ENCODE measurements around the gene PFDN6.

Gene PFDN6

DNA sequence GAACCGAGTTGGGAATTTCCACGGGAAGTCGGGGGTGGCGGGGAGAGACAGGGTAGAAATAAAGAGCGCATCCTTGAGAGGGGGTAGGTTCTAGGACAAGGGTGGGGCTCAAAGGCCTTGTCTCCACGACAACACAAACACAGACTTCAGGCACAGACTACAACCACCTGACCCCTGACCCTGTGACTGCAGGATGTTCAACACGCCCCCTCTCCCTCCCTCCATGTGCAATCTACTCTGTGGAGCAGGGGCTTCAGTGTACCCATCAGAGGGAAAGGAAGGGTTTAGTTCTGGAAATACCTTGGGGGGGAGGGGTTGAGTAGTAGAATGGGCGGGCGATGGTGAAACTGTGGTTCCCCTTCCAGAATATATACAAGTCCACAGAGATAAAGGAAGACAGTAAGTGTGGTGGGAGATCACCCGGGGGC lies 25.1 kb downstream of the PFDN6 start:
- no peaks in the 10 kb centered on the region for H3K27me3 ChIP-seq (ENCODE audit: control insufficient read depth, insufficient read depth, low read length)
- H3K36me3 ChIP-seq (ENCODE audit: insufficient read depth, low read length): peaks cover 10% of the 10 kb centered on the region
- peak overlapping the region; percentile 100 for H3K4me3 ChIP-seq (ENCODE audit: low read length)
- peak overlapping the region; percentile 98 for H3K4me2 ChIP-seq (ENCODE audit: low read length)
- H3K4me1 ChIP-seq (ENCODE audit: control insufficient read depth, insufficient read depth, low read length): peaks cover 40% of the 10 kb centered on the region
- H3K9ac ChIP-seq (ENCODE audit: low read depth, low read length): peak overlapping the region; percentile 96
- no peaks in the 10 kb centered on the region for H3K9me3 ChIP-seq (replicated peaks; ENCODE audit: low read length)

DNA sequence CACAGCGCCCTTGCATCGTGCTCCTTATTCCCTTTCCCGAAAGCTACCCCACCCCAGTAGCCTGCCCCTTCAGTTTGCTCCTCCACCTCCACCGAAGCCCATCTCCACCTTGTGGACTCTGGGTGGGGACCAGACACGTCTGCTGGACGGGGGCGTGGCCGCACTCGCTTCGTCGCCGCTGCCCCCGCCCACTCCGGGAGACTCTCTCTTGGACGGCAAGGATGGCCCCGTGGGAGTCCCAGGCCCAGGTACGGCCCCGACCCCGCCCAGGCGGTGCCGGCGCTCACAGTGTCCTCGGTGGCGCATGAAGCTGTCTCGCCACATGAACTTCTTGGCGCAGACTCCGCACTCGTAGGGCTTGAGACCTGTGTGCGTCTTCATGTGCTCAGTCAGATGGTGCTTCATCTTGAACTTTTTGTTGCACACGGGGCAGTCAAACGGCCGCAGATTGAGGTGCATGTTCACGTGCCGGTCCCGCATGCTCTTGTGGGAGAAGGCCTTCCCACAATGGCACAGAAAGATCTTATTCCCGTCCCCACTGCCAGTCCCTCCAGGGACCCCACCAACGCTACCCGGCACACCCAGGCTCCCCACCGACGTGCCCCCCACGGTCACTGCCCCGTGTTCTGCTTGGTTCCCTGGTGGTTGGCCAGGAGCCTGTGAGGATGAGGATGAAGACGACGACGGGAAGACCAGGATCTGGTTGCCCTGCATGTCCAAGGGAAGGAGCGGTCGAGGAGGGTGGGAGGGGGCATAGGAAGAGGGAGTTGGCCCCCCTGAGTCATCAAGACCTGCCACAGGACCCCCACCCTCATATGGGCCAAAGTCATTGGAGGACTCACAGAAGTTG lies 25.8 kb downstream of the PFDN6 start:
- Histone ChIP-seq H3K4me1 (ENCODE audit: control insufficient read depth, insufficient read depth, low read length) (peaks cover 46% of the 10 kb centered on the region), H3K4me3 (ENCODE audit: low read length) (peak overlapping the region; percentile 100), H3K9me3 (replicated peaks; ENCODE audit: low read length) (no peaks in the 10 kb centered on the region), H3K4me2 (ENCODE audit: low read length) (peak overlapping the region; percentile 98), H3K36me3 (ENCODE audit: insufficient read depth, low read length) (peaks cover 17% of the 10 kb centered on the region), H3K9ac (ENCODE audit: low read depth, low read length) (peak overlapping the region; percentile 96), H3K27me3 (ENCODE audit: control insufficient read depth, insufficient read depth, low read length) (no peaks in the 10 kb centered on the region)

DNA sequence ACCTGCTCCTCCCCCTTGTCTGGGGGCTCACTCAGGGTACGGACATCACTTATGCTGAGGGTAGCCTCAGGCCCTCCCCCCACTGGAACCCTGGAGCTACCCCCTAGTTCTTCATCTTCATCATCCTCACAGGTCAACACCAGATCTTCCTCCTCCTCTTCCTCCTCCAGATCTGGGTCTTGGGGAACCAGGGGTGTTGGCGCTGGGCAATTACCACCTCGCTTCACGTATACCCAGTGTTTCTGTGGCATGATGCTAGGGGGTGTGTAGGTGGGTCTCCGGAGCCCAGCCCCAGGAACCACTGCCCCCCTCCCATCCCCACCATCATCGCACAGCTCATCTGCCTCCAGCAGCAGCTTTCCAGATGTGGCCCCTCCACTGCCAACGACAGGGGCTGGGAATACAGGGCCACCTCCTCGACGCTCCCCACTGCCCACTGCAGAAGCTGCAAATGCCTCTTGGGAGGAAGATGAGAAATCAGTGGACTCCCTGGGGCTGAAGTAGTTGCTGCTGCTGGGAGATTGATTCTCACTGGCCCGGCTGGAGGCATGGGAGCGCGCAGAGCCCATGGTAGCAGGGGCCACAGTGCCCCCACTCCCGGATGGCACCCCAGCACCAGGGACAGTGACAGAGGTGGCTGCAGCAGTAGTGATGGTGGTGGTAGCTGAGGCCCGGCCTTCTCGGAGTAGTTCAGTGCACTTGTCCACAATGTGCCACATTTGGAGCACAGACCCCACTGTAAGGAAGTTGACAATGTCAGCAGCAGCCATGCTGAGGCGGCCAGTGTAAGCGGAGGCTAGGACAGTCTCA lies 26.6 kb downstream of the PFDN6 start:
- Histone ChIP-seq H3K36me3 (ENCODE audit: insufficient read depth, low read length) (peaks cover 23% of the 10 kb centered on the region), H3K9me3 (replicated peaks; ENCODE audit: low read length) (no peaks in the 10 kb centered on the region), H3K9ac (ENCODE audit: low read depth, low read length) (no peak overlapping the region), H3K4me2 (ENCODE audit: low read length) (no peak overlapping the region), H3K4me3 (ENCODE audit: low read length) (no peak overlapping the region), H3K27me3 (ENCODE audit: control insufficient read depth, insufficient read depth, low read length) (no peaks in the 10 kb centered on the region), H3K4me1 (ENCODE audit: control insufficient read depth, insufficient read depth, low read length) (peaks cover 54% of the 10 kb centered on the region)

DNA sequence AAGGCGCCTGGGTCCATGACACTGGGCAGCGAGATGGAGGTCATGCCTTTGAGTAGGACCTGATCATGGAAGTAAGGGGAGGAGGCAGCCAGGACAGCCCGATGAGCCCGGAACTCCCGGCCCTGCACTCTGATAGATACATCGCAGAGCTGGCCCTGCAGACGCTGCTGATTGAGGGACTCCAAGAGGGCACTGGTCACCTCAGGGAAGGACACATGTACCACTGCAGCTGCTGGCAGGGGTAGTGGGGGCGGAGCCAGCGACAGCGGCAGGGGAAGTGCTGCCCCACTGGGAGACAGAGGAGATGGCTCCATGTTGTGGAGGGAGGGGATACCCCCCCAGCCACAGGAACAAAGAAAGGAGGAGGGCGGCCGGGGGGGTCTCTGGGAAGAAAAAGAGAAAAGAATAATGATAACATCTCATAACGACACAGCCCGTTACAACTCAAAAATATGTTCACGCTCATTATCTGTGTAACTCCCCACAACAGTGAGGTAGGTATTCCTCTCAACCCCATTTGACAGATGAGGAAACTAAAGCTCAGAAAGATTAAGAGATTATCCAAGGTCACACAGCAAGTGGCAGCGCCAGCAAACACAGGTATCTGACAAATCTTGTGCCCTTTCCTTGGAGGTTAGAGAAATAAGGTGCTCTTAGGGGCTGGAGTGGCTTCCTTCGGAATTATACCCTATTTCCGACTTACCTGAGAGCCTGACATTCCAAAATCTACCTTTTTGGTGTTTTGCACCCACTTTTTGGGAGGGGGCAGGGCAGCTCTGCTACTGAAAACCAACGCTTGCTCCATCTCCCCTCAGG lies 27.4 kb downstream of the PFDN6 start:
- peak overlapping the region; percentile 90 for H3K4me3 ChIP-seq (ENCODE audit: low read length)
- peaks cover 61% of the 10 kb centered on the region for H3K4me1 ChIP-seq (ENCODE audit: control insufficient read depth, insufficient read depth, low read length)
- no peak overlapping the region for H3K9ac ChIP-seq (ENCODE audit: low read depth, low read length)
- peak overlapping the region; percentile 77 for H3K4me2 ChIP-seq (ENCODE audit: low read length)
- peaks cover 27% of the 10 kb centered on the region for H3K36me3 ChIP-seq (ENCODE audit: insufficient read depth, low read length)
- no peaks in the 10 kb centered on the region for H3K9me3 ChIP-seq (replicated peaks; ENCODE audit: low read length)
- H3K27me3 ChIP-seq (ENCODE audit: control insufficient read depth, insufficient read depth, low read length): no peaks in the 10 kb centered on the region

DNA sequence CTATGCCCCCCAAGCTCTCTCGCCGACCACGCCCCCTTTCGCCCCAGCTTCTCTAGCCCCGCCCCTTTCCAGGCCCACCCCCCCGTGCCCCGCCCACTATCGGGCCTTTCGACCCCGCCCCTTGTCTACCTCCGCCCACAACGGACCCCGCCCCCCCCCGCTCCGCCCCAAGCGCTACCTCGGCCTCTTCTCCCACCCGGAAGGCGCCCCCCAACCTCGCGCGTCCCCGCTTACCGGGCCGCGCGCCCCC lies 27.9 kb downstream of the PFDN6 start:
- no peaks in the 10 kb centered on the region for H3K9me3 ChIP-seq (replicated peaks; ENCODE audit: low read length)
- peaks cover 27% of the 10 kb centered on the region for H3K36me3 ChIP-seq (ENCODE audit: insufficient read depth, low read length)
- no peak overlapping the region for H3K9ac ChIP-seq (ENCODE audit: low read depth, low read length)
- no peaks in the 10 kb centered on the region for H3K27me3 ChIP-seq (ENCODE audit: control insufficient read depth, insufficient read depth, low read length)
- peak overlapping the region; percentile 90 for H3K4me3 ChIP-seq (ENCODE audit: low read length)
- H3K4me1 ChIP-seq (ENCODE audit: control insufficient read depth, insufficient read depth, low read length): peaks cover 59% of the 10 kb centered on the region
- peak overlapping the region; percentile 77 for H3K4me2 ChIP-seq (ENCODE audit: low read length)

DNA sequence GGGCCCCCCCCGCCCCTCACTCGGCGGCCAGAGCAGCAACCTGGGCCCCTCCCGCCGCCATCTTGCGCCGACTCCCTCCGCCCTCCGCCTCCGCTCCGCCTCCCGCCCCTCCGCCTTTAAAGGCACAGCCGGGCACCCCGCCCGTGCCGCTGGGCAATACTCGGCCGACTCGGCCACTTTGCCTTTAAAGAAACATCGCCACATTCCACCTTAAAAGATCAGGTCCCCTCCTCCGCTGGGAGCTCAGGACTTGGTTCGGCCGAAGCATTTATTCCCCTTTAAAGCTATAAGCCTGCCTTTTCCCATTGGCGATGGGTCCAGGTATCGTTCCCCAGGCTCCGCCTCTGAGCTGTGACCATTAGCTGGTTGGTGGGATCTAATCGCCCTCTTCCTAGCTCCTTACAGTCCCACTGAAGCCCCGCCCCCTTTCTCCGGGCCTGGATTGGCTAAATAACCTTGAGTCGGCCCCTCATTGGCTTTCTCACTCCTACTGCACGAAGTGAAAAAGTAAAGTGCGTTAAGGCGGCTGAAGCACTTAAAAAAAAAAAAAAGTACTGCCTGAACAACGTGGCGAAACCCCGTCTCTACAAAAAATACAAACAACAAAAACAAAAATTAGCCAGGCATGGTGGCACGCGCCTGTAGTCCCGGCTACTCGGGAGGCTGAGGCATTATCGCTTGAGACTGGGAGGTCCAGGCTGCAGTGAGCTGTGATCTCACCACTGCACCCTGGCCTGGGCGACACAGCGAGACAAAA lies 28.4 kb downstream of the PFDN6 start, which contains the start of gene ZBTB22:
ZBTB22 (minus strand) TSS at position 76 of the 757 bp plus-strand sequence. CDS start 828 bp downstream, outside the sequence.
- Histone ChIP-seq H3K27me3 (ENCODE audit: control insufficient read depth, insufficient read depth, low read length) (no peaks in the 10 kb centered on the region), H3K4me1 (ENCODE audit: control insufficient read depth, insufficient read depth, low read length) (peaks cover 55% of the 10 kb centered on the region), H3K36me3 (ENCODE audit: insufficient read depth, low read length) (peaks cover 27% of the 10 kb centered on the region), H3K4me2 (ENCODE audit: low read length) (peak within 1 kb of the TSS; percentile 86), H3K9ac (ENCODE audit: low read depth, low read length) (peak within 1 kb of the TSS; percentile 78), H3K4me3 (ENCODE audit: low read length) (peak within 1 kb of the TSS; percentile 90), H3K9me3 (replicated peaks; ENCODE audit: low read length) (no peaks in the 10 kb centered on the region)

DNA sequence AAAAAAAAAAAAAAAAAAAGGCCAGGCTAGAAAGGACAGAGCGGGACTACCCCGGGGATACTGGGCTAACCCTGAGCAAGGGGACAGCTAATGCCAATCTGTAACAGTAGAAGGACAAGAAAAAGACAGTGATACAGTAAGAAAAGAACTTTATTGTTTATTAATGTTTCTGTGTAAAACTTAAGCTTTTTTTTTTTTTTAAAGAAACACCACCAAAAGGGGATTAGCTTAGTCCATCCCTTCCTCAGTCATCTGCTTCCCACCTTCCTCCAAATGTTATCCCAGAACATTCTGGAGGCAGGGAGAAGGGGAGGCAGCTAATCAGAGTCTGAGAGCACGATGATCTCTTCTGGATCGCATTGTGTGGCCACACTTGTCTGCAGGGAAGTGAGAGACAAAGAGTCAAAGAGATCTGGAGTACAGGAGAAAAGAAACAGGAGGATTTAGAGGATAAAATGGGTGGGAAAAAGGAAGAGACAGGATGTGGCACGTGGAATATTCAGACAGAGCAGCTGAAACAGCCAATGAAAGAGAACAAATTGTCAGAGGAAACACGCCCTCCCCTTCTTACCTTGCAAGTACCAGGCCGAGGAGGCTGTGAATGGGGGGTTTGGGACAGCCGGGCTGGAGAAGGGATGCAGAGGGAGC lies 29.1 kb downstream of the PFDN6 start:
- H3K4me2 ChIP-seq (ENCODE audit: low read length): peak overlapping the region; percentile 86
- peaks cover 59% of the 10 kb centered on the region for H3K4me1 ChIP-seq (ENCODE audit: control insufficient read depth, insufficient read depth, low read length)
- no peaks in the 10 kb centered on the region for H3K9me3 ChIP-seq (replicated peaks; ENCODE audit: low read length)
- H3K4me3 ChIP-seq (ENCODE audit: low read length): peak overlapping the region; percentile 90
- H3K9ac ChIP-seq (ENCODE audit: low read depth, low read length): peak overlapping the region; percentile 78
- peaks cover 27% of the 10 kb centered on the region for H3K36me3 ChIP-seq (ENCODE audit: insufficient read depth, low read length)
- H3K27me3 ChIP-seq (ENCODE audit: control insufficient read depth, insufficient read depth, low read length): no peaks in the 10 kb centered on the region

DNA sequence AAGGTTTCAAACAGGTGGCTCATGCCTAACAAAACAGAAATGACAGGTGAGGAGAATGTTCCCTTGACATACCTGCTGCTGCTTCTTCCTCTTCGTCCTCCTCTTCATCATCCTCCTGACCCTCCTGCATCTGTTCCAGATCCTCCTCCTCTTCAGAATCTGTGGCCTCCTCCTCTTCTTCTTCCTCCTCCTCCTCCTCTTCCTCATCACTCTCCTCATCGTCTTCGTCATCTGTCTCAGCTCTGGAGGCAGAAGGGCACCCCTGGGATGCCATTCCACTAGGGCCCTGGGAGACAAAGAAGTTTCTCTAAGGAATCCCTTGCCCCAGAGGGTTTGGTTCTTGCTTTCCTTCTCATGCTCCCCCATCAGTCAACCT lies 30.5 kb downstream of the PFDN6 start:
- peaks cover 57% of the 10 kb centered on the region for H3K4me1 ChIP-seq (ENCODE audit: control insufficient read depth, insufficient read depth, low read length)
- H3K9ac ChIP-seq (ENCODE audit: low read depth, low read length): peak overlapping the region; percentile 63
- peaks cover 27% of the 10 kb centered on the region for H3K36me3 ChIP-seq (ENCODE audit: insufficient read depth, low read length)
- no peaks in the 10 kb centered on the region for H3K27me3 ChIP-seq (ENCODE audit: control insufficient read depth, insufficient read depth, low read length)
- no peaks in the 10 kb centered on the region for H3K9me3 ChIP-seq (replicated peaks; ENCODE audit: low read length)
- H3K4me3 ChIP-seq (ENCODE audit: low read length): peak overlapping the region; percentile 53
- peak overlapping the region; percentile 98 for H3K4me2 ChIP-seq (ENCODE audit: low read length)

DNA sequence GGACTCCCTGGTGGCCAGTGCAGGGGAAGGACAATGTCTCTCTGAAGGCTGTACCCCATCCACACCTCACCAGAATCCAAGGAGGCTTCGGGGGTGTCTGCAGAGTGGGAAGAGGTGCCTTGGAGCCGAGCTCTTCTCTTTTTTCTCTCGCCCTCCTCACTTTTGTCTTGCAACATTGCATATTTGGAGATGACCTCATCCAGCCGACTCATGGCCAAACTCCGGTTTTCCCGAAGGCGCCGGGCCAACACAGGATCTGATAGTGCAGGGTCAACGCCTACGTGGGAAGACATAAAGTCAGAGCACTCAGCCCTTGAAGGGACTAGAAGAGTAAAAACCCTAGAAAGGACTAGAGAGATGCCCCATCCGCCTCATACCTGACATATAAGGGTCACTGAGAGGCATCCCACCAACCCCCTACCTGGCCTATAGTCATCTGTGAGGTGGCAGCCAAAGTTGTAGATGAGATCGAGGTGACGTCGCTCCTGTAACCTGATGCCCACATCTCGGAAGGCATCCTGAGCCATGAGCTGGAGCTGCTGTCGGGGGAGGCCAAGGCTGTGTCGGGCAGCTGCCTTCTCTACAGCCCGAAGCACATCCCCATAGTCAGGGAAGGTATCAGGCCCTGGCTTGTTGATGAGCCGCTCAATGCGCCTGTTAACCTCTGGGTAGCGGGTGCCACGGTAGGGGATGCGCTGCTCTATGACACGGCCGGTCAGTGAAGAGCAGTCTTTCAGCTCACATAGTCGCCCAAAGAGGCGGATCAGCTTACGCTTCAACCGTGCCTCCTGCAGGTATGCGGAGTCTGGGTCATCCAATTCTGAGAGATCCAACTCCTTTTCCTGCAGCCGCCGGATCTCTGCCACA lies 31.1 kb downstream of the PFDN6 start:
- peaks cover 54% of the 10 kb centered on the region for H3K4me1 ChIP-seq (ENCODE audit: control insufficient read depth, insufficient read depth, low read length)
- H3K36me3 ChIP-seq (ENCODE audit: insufficient read depth, low read length): peaks cover 27% of the 10 kb centered on the region
- H3K9ac ChIP-seq (ENCODE audit: low read depth, low read length): peak overlapping the region; percentile 83
- H3K4me3 ChIP-seq (ENCODE audit: low read length): peak overlapping the region; percentile 83
- H3K27me3 ChIP-seq (ENCODE audit: control insufficient read depth, insufficient read depth, low read length): no peaks in the 10 kb centered on the region
- no peaks in the 10 kb centered on the region for H3K9me3 ChIP-seq (replicated peaks; ENCODE audit: low read length)
- peak overlapping the region; percentile 98 for H3K4me2 ChIP-seq (ENCODE audit: low read length)

DNA sequence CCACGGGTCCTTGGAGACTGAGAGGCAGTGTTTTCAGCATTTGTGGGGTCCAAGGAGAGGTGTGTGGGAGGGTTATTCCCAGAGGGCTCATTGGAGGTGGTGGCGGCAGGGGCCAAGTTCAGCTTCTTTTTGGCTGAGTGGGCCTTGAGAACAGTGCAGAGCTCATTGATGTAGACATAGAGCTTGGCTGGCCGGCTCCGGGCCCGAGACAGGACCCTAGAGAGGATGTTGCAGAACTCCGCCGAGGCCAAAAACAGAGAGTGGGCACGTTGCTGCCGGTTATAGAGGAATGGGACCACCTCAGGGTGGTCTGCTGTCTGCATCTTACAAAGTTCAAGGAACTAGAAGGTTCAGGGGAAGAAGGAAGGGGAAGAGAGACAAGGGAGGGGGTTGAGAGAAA lies 31.8 kb downstream of the PFDN6 start:
- Histone ChIP-seq H3K36me3 (ENCODE audit: insufficient read depth, low read length) (peaks cover 27% of the 10 kb centered on the region), H3K4me2 (ENCODE audit: low read length) (peak overlapping the region; percentile 98), H3K9ac (ENCODE audit: low read depth, low read length) (peak overlapping the region; percentile 83), H3K4me3 (ENCODE audit: low read length) (peak overlapping the region; percentile 83), H3K9me3 (replicated peaks; ENCODE audit: low read length) (no peaks in the 10 kb centered on the region), H3K27me3 (ENCODE audit: control insufficient read depth, insufficient read depth, low read length) (no peaks in the 10 kb centered on the region), H3K4me1 (ENCODE audit: control insufficient read depth, insufficient read depth, low read length) (peaks cover 54% of the 10 kb centered on the region)

All from skeletal muscle satellite cell (primary cell).